ENCODE measurements around the gene PHF20. TPM values are rescaled to one million over a fixed set of nuclear protein-coding genes. Genes with fewer than 3 reads are reported as not detected.
"Not testable (repeated sequence)": the region's sequence is repeated elsewhere in the genome, so short reads cannot be mapped to it uniquely, and the experiment has no call there.

The PHF20 gene
- polyA plus RNA-seq, 1 donor (not counting 4 experiments of a cell fraction or from before 2014, with no cell fraction given) = 31.9 TPM

GRCh38 chr20:35776513-35777101, 4.8 kb downstream of the PHF20 start:
- DNase-seq (ENCODE audit: low read depth, low spot score) = no peak
- Histone ChIP-seq H3K27me3 (ENCODE audit: control insufficient read depth, extremely low read depth, insufficient read depth, low read length) (no peaks in the 10 kb centered on the region), H2AFZ (ENCODE audit: control insufficient read depth, low read length) (no peak overlapping the region), H3K36me3 (ENCODE audit: control insufficient read depth in 2 of 2, extremely low read depth in 1 of 2, insufficient read depth in 2 of 2, low read length in 2 of 2) (peaks cover 2 to 4% of the 10 kb centered on the region in 2 experiments), H3K9ac (ENCODE audit: control insufficient read depth, extremely low read depth, insufficient read depth, low read length) (no peak overlapping the region), H3K27ac (ENCODE audit: control insufficient read depth, insufficient read depth, low read length) (no peak overlapping the region), H3K4me3 (ENCODE audit: control insufficient read depth in 2 of 3, extremely low read depth in 1 of 3, insufficient read depth in 2 of 3, low read depth in 1 of 3, low read length in 3 of 3) (no peak overlapping the region), H3K9me3 (ENCODE audit: control insufficient read depth, low read depth, low read length) (no peaks in the 10 kb centered on the region), H3K79me2 (ENCODE audit: control insufficient read depth, insufficient read depth, low read length) (peaks cover 76% of the 10 kb centered on the region), H3K4me1 (ENCODE audit: control insufficient read depth, extremely low read depth, insufficient read depth, low read length) (peaks cover 25% of the 10 kb centered on the region), H3K9me1 (ENCODE audit: control insufficient read depth, extremely low read depth, insufficient read depth, low read length) (no peaks in the 10 kb centered on the region), H3K4me2 (ENCODE audit: control insufficient read depth, extremely low read depth, insufficient read depth, low read depth, low read length) (peak overlapping the region; percentile 41), H4K20me1 (ENCODE audit: control insufficient read depth, extremely low read depth, insufficient read depth, low read length) (no peaks in the 10 kb centered on the region)
- FAIRE-seq = no peak
- dilution Hi-C loops (cut with MboI; ENCODE audit: extremely low pct_ligation_motif_present, low sequenced_read_pairs) = no loop called here
- TF ChIP-seq EZH2 (IDR thresholded peaks at IDR 0.05; ENCODE audit: low read length) (no peak), CTCF (optimal IDR thresholded peaks at IDR 0.05 in 1 of 3, IDR thresholded peaks at IDR 0.05 in 1 of 3, conservative IDR thresholded peaks at IDR 0.05 in 1 of 3; ENCODE audit: extremely low read depth in 1 of 3, insufficient read depth in 2 of 3, low read length in 3 of 3) (no peak)

GRCh38 chr20:35783811-35784210, 12.0 kb downstream of the PHF20 start:
- H3K4me2 ChIP-seq (ENCODE audit: control insufficient read depth, extremely low read depth, insufficient read depth, low read depth, low read length); H3K9me1 ChIP-seq (ENCODE audit: control insufficient read depth, extremely low read depth, insufficient read depth, low read length); dilution Hi-C loops (cut with MboI; ENCODE audit: extremely low pct_ligation_motif_present, low sequenced_read_pairs); H3K9me3 ChIP-seq (ENCODE audit: control insufficient read depth, low read depth, low read length); H4K20me1 ChIP-seq (ENCODE audit: control insufficient read depth, extremely low read depth, insufficient read depth, low read length); H2AFZ ChIP-seq (ENCODE audit: control insufficient read depth, low read length); H3K4me1 ChIP-seq (ENCODE audit: control insufficient read depth, extremely low read depth, insufficient read depth, low read length); FAIRE-seq; H3K4me3 ChIP-seq (ENCODE audit: control insufficient read depth in 2 of 3, extremely low read depth in 1 of 3, insufficient read depth in 2 of 3, low read depth in 1 of 3, low read length in 3 of 3); H3K9ac ChIP-seq (ENCODE audit: control insufficient read depth, extremely low read depth, insufficient read depth, low read length); DNase-seq (ENCODE audit: low read depth, low spot score); H3K27ac ChIP-seq (ENCODE audit: control insufficient read depth, insufficient read depth, low read length); H3K27me3 ChIP-seq (ENCODE audit: control insufficient read depth, extremely low read depth, insufficient read depth, low read length): not testable (repeated sequence)
- H3K36me3 ChIP-seq (ENCODE audit: control insufficient read depth in 2 of 2, extremely low read depth in 1 of 2, insufficient read depth in 2 of 2, low read length in 2 of 2) = peaks cover 4 to 12% of the 10 kb centered on the region in 2 experiments
- H3K79me2 ChIP-seq (ENCODE audit: control insufficient read depth, insufficient read depth, low read length) = peaks cover 38% of the 10 kb centered on the region

GRCh38 chr20:35785541-35785940, 13.7 kb downstream of the PHF20 start:
- H3K27me3 ChIP-seq (ENCODE audit: control insufficient read depth, extremely low read depth, insufficient read depth, low read length); H3K9me1 ChIP-seq (ENCODE audit: control insufficient read depth, extremely low read depth, insufficient read depth, low read length); H2AFZ ChIP-seq (ENCODE audit: control insufficient read depth, low read length); H3K4me3 ChIP-seq (ENCODE audit: control insufficient read depth in 2 of 3, extremely low read depth in 1 of 3, insufficient read depth in 2 of 3, low read depth in 1 of 3, low read length in 3 of 3); H4K20me1 ChIP-seq (ENCODE audit: control insufficient read depth, extremely low read depth, insufficient read depth, low read length); DNase-seq (ENCODE audit: low read depth, low spot score); dilution Hi-C loops (cut with MboI; ENCODE audit: extremely low pct_ligation_motif_present, low sequenced_read_pairs); H3K9ac ChIP-seq (ENCODE audit: control insufficient read depth, extremely low read depth, insufficient read depth, low read length); H3K27ac ChIP-seq (ENCODE audit: control insufficient read depth, insufficient read depth, low read length); H3K4me2 ChIP-seq (ENCODE audit: control insufficient read depth, extremely low read depth, insufficient read depth, low read depth, low read length); H3K4me1 ChIP-seq (ENCODE audit: control insufficient read depth, extremely low read depth, insufficient read depth, low read length); FAIRE-seq; H3K9me3 ChIP-seq (ENCODE audit: control insufficient read depth, low read depth, low read length): not testable (repeated sequence)
- Histone ChIP-seq H3K79me2 (ENCODE audit: control insufficient read depth, insufficient read depth, low read length) (peaks cover 34% of the 10 kb centered on the region), H3K36me3 (ENCODE audit: control insufficient read depth in 2 of 2, extremely low read depth in 1 of 2, insufficient read depth in 2 of 2, low read length in 2 of 2) (peaks cover 6 to 16% of the 10 kb centered on the region in 2 experiments)
